B cell (primary cell): ENCODE data around the gene MESP2.

Source experiments
- CTCF ChIP-seq: fragments of 200-600 bp; IDR thresholded peaks from one replicate; pipeline ENCODE4 v1.8.0; 2022; ENCODE audit warnings: antibody characterized with exemption, mild to moderate bottlenecking
- EZH2 ChIP-seq: IDR thresholded peaks from 2 replicates; pipeline ENCODE4 v1.6.1; 2012; ENCODE audit warnings: borderline replicate concordance, low read depth, mild to moderate bottlenecking, moderate library complexity, low read length; ENCODE audit not compliant: insufficient read depth, poor library complexity, severe bottlenecking

GRCh38 chr15:89758981-89759380 is 17.2 kb upstream of the MESP2 start:
- TF ChIP-seq CTCF (no peak), EZH2 (no peak)
